Erythroblast (primary cell): ENCODE measurements around the gene HOXB2.

Source experiments
- GATA1 ChIP-seq: IDR thresholded peaks from 2 replicates; pipeline ENCODE4 v1.6.1; 2011; ENCODE audit warnings: low read depth, mild to moderate bottlenecking, control low read depth, low read length, moderate library complexity
- POLR2A ChIP-seq: IDR thresholded peaks from 2 replicates; pipeline ENCODE4 v1.6.1; 2011; ENCODE audit warnings: mild to moderate bottlenecking, low read length

- no peak for TF ChIP-seq POLR2A
- no peak for TF ChIP-seq GATA1
Observed at GRCh38 chr17:48584223-48584741, 39.4 kb upstream of the HOXB2 start.
